Measurements from ENCODE around the gene AKR1B1.

AKR1B1 gene

GRCh38 chr7:134483296-134483695 lies 24.4 kb upstream of the AKR1B1 start:
- TF ChIP-seq CTCF (IDR thresholded peaks at IDR 0.05; ENCODE audit: low read length) (no peak), EZH2 (IDR thresholded peaks at IDR 0.05; ENCODE audit: borderline replicate concordance, low read length) (no peak)

GRCh38 chr7:134482858-134483257 lies 24.0 kb upstream of the AKR1B1 start:
- H3K4me2 ChIP-seq (ENCODE audit: low read length) = no peak overlapping the region
- no peaks in the 10 kb centered on the region; the same call in 1 of the 2 replicates for H3K27me3 ChIP-seq (ENCODE audit: insufficient read depth, low read length)
- no peaks in the 10 kb centered on the region for H3K4me1 ChIP-seq (ENCODE audit: insufficient read depth, low read length, severe bottlenecking)
- no peak overlapping the region for H3K4me3 ChIP-seq (ENCODE audit: low read depth, low read length, poor library complexity, severe bottlenecking)
- H3K9me3 ChIP-seq (ENCODE audit: low read length) = no peaks in the 10 kb centered on the region
- no peaks in the 10 kb centered on the region for H3K36me3 ChIP-seq (ENCODE audit: insufficient read depth, low read length)
- no peak overlapping the region for H3K9ac ChIP-seq (ENCODE audit: low read length)
- H3K9me2 ChIP-seq (ENCODE audit: low read depth, low read length) = no peaks in the 10 kb centered on the region
- no peak for TF ChIP-seq CTCF (IDR thresholded peaks at IDR 0.05; ENCODE audit: low read length)
- TF ChIP-seq EZH2 (IDR thresholded peaks at IDR 0.05; ENCODE audit: borderline replicate concordance, low read length) = no peak
- H3K27ac ChIP-seq (ENCODE audit: low read depth, low read length, poor library complexity, severe bottlenecking) = no peak overlapping the region
- no peaks in the 10 kb centered on the region for H3K79me2 ChIP-seq (ENCODE audit: insufficient read depth, low read length)
- no peak overlapping the region for H2AFZ ChIP-seq (ENCODE audit: low read length)
- no peaks in the 10 kb centered on the region for H3F3A ChIP-seq (ENCODE audit: insufficient read depth, low read length)
- no peaks in the 10 kb centered on the region for H4K20me1 ChIP-seq (ENCODE audit: insufficient read depth, low read length)

More at GRCh38 chr7:134483296-134483695, 24.4 kb upstream of the AKR1B1 start:
- Histone ChIP-seq H3K4me2 (ENCODE audit: low read length) (no peak overlapping the region), H3K9me3 (ENCODE audit: low read length) (no peaks in the 10 kb centered on the region), H3K27ac (ENCODE audit: low read depth, low read length, poor library complexity, severe bottlenecking) (no peak overlapping the region), H3K4me3 (ENCODE audit: low read depth, low read length, poor library complexity, severe bottlenecking) (no peak overlapping the region), H3F3A (ENCODE audit: insufficient read depth, low read length) (no peaks in the 10 kb centered on the region), H3K79me2 (ENCODE audit: insufficient read depth, low read length) (no peaks in the 10 kb centered on the region), H3K27me3 (ENCODE audit: insufficient read depth, low read length) (no peaks in the 10 kb centered on the region; the same call in 1 of the 2 replicates), H3K9ac (ENCODE audit: low read length) (no peak overlapping the region), H4K20me1 (ENCODE audit: insufficient read depth, low read length) (no peaks in the 10 kb centered on the region), H3K4me1 (ENCODE audit: insufficient read depth, low read length, severe bottlenecking) (no peaks in the 10 kb centered on the region), H3K36me3 (ENCODE audit: insufficient read depth, low read length) (no peaks in the 10 kb centered on the region), H2AFZ (ENCODE audit: low read length) (no peak overlapping the region), H3K9me2 (ENCODE audit: low read depth, low read length) (no peaks in the 10 kb centered on the region)

- no peaks in the 10 kb centered on the region for H4K20me1 ChIP-seq (ENCODE audit: insufficient read depth, low read length)
- H3K9me2 ChIP-seq (ENCODE audit: low read depth, low read length) = no peaks in the 10 kb centered on the region
- H3K4me3 ChIP-seq (ENCODE audit: low read depth, low read length, poor library complexity, severe bottlenecking) = no peak overlapping the region
- H3K27ac ChIP-seq (ENCODE audit: low read depth, low read length, poor library complexity, severe bottlenecking) = no peak overlapping the region
- H3F3A ChIP-seq (ENCODE audit: insufficient read depth, low read length) = no peaks in the 10 kb centered on the region
- H3K79me2 ChIP-seq (ENCODE audit: insufficient read depth, low read length) = no peaks in the 10 kb centered on the region
- H3K9ac ChIP-seq (ENCODE audit: low read length) = no peak overlapping the region
- H2AFZ ChIP-seq (ENCODE audit: low read length) = no peak overlapping the region
- no peaks in the 10 kb centered on the region for H3K9me3 ChIP-seq (ENCODE audit: low read length)
- no peaks in the 10 kb centered on the region for H3K27me3 ChIP-seq (ENCODE audit: insufficient read depth, low read length)
- TF ChIP-seq EZH2 (IDR thresholded peaks at IDR 0.05; ENCODE audit: borderline replicate concordance, low read length) = no peak
- no peak for TF ChIP-seq CTCF (IDR thresholded peaks at IDR 0.05; ENCODE audit: low read length)
- H3K4me1 ChIP-seq (ENCODE audit: insufficient read depth, low read length, severe bottlenecking) = no peaks in the 10 kb centered on the region
- H3K4me2 ChIP-seq (ENCODE audit: low read length) = no peak overlapping the region
- no peaks in the 10 kb centered on the region for H3K36me3 ChIP-seq (ENCODE audit: insufficient read depth, low read length)
Observed at GRCh38 chr7:134481167-134481566, 22.3 kb upstream of the AKR1B1 start.
